Endothelial cell of umbilical vein (primary cell): ENCODE measurements around the gene MS4A10. TPM values are rescaled to one million over a fixed set of nuclear protein-coding genes. Genes with fewer than 3 reads are reported as not detected.

Experiments used
- BruUV-seq: library from RNA; stranded (reverse); fragments of 400-500 nt; replicated peaks from 2 replicates; lab custom pipeline; 2021; lab: Mats Ljungman, UMichigan
- CTCF ChIA-PET: fragments of 300-600, 350-600 bp; sonication (Branson Sonifier 250); formaldehyde crosslinking; loops from one replicate; lab custom pipeline; 2021; ENCODE audit warnings: antibody characterized with exemption, inconsistent platforms; lab: Charles Lee
- POLR2A ChIA-PET: fragments of 300-600, 350-600 bp; sonication (Branson Sonifier 250); formaldehyde crosslinking; loops from one replicate; lab custom pipeline; 2021; ENCODE audit warnings: antibody characterized with exemption, inconsistent platforms; lab: Charles Lee
- DNase-seq: peaks from one replicate; pipeline ENCODE4 v3.0.0-alpha.2; 2011; ENCODE audit warnings: low read depth, low spot score
- FAIRE-seq: peaks from 2 replicates; lab custom pipeline; 2011; peaks lifted over from hg19 to GRCh38; lab: Jason Lieb, UNC
- H2AFZ ChIP-seq: 2 replicates; pipeline ENCODE4 v1.6.0; 2012; ENCODE audit warnings: low read depth, low read length, control low read depth, inconsistent platforms
- H3K27ac ChIP-seq: 2 replicates; pipeline ENCODE4 v1.5.1; 2011; ENCODE audit warnings: low read depth, mild to moderate bottlenecking, control low read depth, low read length, moderate library complexity; ENCODE audit not compliant: insufficient read depth
- H3K27me3 ChIP-seq, 2 experiments: 2 replicates each; pipeline versions ENCODE4 v1.6.0 to v1.6.1; 2011; ENCODE audit warnings: low read length in 2 of 2, mixed read lengths in 1 of 2; ENCODE audit not compliant: control insufficient read depth in 2 of 2, insufficient read depth in 2 of 2
- H3K36me3 ChIP-seq, 2 experiments: 2 replicates in 1 of 2; 3 replicates in 1 of 2; pipeline ENCODE4 v1.5.1; 2011; ENCODE audit warnings: low read length in 2 of 2, mild to moderate bottlenecking in 1 of 2, moderate library complexity in 1 of 2; ENCODE audit not compliant: control insufficient read depth in 2 of 2, insufficient read depth in 2 of 2; ENCODE audit errors: extremely low read depth in 1 of 2
- H3K4me1 ChIP-seq: 3 replicates; pipeline ENCODE4 v1.5.1; 2011; ENCODE audit warnings: mild to moderate bottlenecking, low read length; ENCODE audit not compliant: control insufficient read depth, insufficient read depth; ENCODE audit errors: extremely low read depth
- H3K4me2 ChIP-seq: 2 replicates; pipeline ENCODE4 v1.6.1; 2011; ENCODE audit warnings: low read length, control low read depth, mixed read lengths; ENCODE audit not compliant: insufficient read depth
- H3K4me3 ChIP-seq, 3 experiments: fragments of 200-600 bp in 1 of 3; sonication (generic), shearing (Covaris generic) in 1 of 3; replicated peaks in 1 of 3; 2 replicates each; pipeline ENCODE4 v1.5.1; 2011 to 2016; ENCODE audit warnings: control low read depth in 3 of 3, low read length in 3 of 3, mild to moderate bottlenecking in 2 of 3, inconsistent platforms in 1 of 3, low read depth in 1 of 3, moderate library complexity in 1 of 3; ENCODE audit not compliant: insufficient read depth in 1 of 3
- H3K79me2 ChIP-seq: 2 replicates; pipeline ENCODE4 v1.6.0; 2012; ENCODE audit warnings: low read length, inconsistent platforms; ENCODE audit not compliant: control insufficient read depth, insufficient read depth
- H3K9ac ChIP-seq: replicated peaks from 2 replicates; pipeline ENCODE3; 2011; ENCODE audit warnings: low read length, control low read depth; ENCODE audit not compliant: insufficient read depth; ENCODE audit errors: extremely low read depth
- H3K9me1 ChIP-seq: replicated peaks from 3 replicates; pipeline ENCODE4 v1.6.0; 2011; ENCODE audit warnings: mild to moderate bottlenecking, low read length; ENCODE audit not compliant: control insufficient read depth, insufficient read depth; ENCODE audit errors: extremely low read depth
- H3K9me3 ChIP-seq: replicated peaks from 2 replicates; pipeline ENCODE4 v1.5.1; 2012; ENCODE audit warnings: low read length, inconsistent platforms; ENCODE audit not compliant: control insufficient read depth, insufficient read depth
- H4K20me1 ChIP-seq: replicated peaks from 2 replicates; pipeline ENCODE3; 2011; ENCODE audit warnings: mild to moderate bottlenecking, low read length; ENCODE audit not compliant: control insufficient read depth, insufficient read depth; ENCODE audit errors: extremely low read depth
- CTCF ChIP-seq, 2 donors: IDR thresholded peaks; 1 replicate in 1 of 2; 2 replicates in 1 of 2; pipeline ENCODE4 v1.5.1; 2011; ENCODE audit warnings: low read length in 2 of 2, mild to moderate bottlenecking in 2 of 2, moderate library complexity in 2 of 2, control low read depth in 1 of 2, inconsistent platforms in 1 of 2, low read depth in 1 of 2; ENCODE audit not compliant: insufficient read depth in 1 of 2; ENCODE audit errors: extremely low read depth in 1 of 2
- EZH2 ChIP-seq: IDR thresholded peaks from 2 replicates; pipeline ENCODE4 v1.6.1; 2012; ENCODE audit warnings: borderline replicate concordance, low read depth, mild to moderate bottlenecking, moderate library complexity, low read length, inconsistent platforms; ENCODE audit not compliant: severe bottlenecking
- GATA2 ChIP-seq: IDR thresholded peaks from 2 replicates; pipeline ENCODE4 v1.7.0; 2011; ENCODE audit warnings: low read depth, mild to moderate bottlenecking, moderate library complexity, mixed read lengths, low read length; ENCODE audit not compliant: insufficient read length, insufficient read depth
- JUN ChIP-seq: IDR thresholded peaks from 2 replicates; pipeline ENCODE4 v1.6.1; 2011; ENCODE audit warnings: borderline replicate concordance, low read depth; ENCODE audit not compliant: insufficient read length, insufficient read depth
- MAX ChIP-seq: IDR thresholded peaks from 2 replicates; pipeline ENCODE4 v1.6.1; 2011; ENCODE audit not compliant: insufficient read depth, insufficient read length
- MYC ChIP-seq: IDR thresholded peaks from one replicate; pipeline ENCODE4 v1.6.1; 2011; ENCODE audit warnings: mild to moderate bottlenecking, low read depth, low read length
- POLR2A ChIP-seq: IDR thresholded peaks from 2 replicates; pipeline ENCODE4 v1.6.1; 2012; ENCODE audit warnings: low read depth, mild to moderate bottlenecking, control low read depth, low read length
- POLR2AphosphoS5 ChIP-seq: IDR thresholded peaks from 2 replicates; pipeline ENCODE4 v1.6.1; 2012; ENCODE audit warnings: low read depth, mild to moderate bottlenecking, control low read depth, low read length, moderate library complexity; ENCODE audit not compliant: insufficient read depth
- dilution Hi-C: fragments of 300-500 bp; cut with MboI; formaldehyde crosslinking; loops from one replicate; pipeline ENCODE4 v1.15.0; 2019; ENCODE audit warnings: low sequenced_read_pairs; ENCODE audit not compliant: extremely low pct_ligation_motif_present
- intact Hi-C: fragments of 100-400 bp; cut with micrococcal nuclease; formaldehyde crosslinking; loops from one replicate; pipeline ENCODE4 v1.10.0; 2022
- polyA plus RNA-seq, 4 experiments: library from polyadenylated mRNA; depleted of rRNA in 3 of 4; stranded (reverse) in 3 of 4; unstranded in 1 of 4; fragments of >200 nt; gene quantifications; 2 replicates each; pipeline versions ENCODE4 v1.2.1 to v1.2.3, GENCODE V29; 2011 to 2012; ENCODE audit warnings: missing spikeins in 1 of 4
- total RNA-seq: library from RNA; stranded (reverse); gene quantifications from 2 replicates; pipeline ENCODE4 v1.2.3, GENCODE V29; 2021

The MS4A10 gene
- total and polyA plus RNA-seq, 2 donors (not counting 3 experiments of a cell fraction or from before 2014, with no cell fraction given): not detected

- H3K9me1 ChIP-seq: no peaks in the 10 kb centered on the region
- H3K36me3 ChIP-seq: no peaks in the 10 kb centered on the region
- no peaks in the 10 kb centered on the region for H3K79me2 ChIP-seq
- dilution Hi-C loops (no loop called here), intact Hi-C loops (loop anchor here (2.0 to 5.0 kb wide), 2 partner anchors 61 to 494 kb away; no protein-coding TSS in a partner anchor)
- BruUV-seq: no TSS peak
- H3K4me1 ChIP-seq: no peaks in the 10 kb centered on the region
- H3K4me3 ChIP-seq: no peak overlapping the region
- no peak overlapping the region for H2AFZ ChIP-seq
- no peak for DNase-seq
- H3K9me3 ChIP-seq: no peaks in the 10 kb centered on the region
- no peak overlapping the region for H3K4me2 ChIP-seq
- CTCF ChIA-PET: interaction anchor here (1.5 to 2.1 kb wide), 4 partner anchors 11 to 31 kb away, joined by 4 to 10 read pairs (median 7); no protein-coding TSS in a partner anchor
- H4K20me1 ChIP-seq: no peaks in the 10 kb centered on the region
- TF ChIP-seq POLR2AphosphoS5: no peak
- TF ChIP-seq EZH2: no peak
- no peak for TF ChIP-seq POLR2A
- TF ChIP-seq MYC: no peak
- TF ChIP-seq CTCF (IDR thresholded peaks at IDR 0.05; ENCODE audit: extremely low read depth in 1 of 2, insufficient read depth in 1 of 2, low read depth in 1 of 2, low read length in 2 of 2): no peak
- no peak for TF ChIP-seq GATA2
- no peak for TF ChIP-seq JUN
- no peak for TF ChIP-seq MAX
- no peak for FAIRE-seq
- H3K27ac ChIP-seq: no peak overlapping the region
- no peak overlapping the region for H3K9ac ChIP-seq
- H3K27me3 ChIP-seq: peaks cover 12 to 22% of the 10 kb centered on the region in 2 experiments
- POLR2A ChIA-PET: no interaction called here
Measured at GRCh38 chr11:60761436-60762190, 23.5 kb upstream of the MS4A10 start.
